Mucosa of descending colon (tissue), 3 donors: ENCODE results near the gene DNAH12. TPM values are rescaled to one million over a fixed set of nuclear protein-coding genes. Genes with fewer than 3 reads are reported as not detected.

ENCODE experiments used
- ATAC-seq: fragments of 200-7000 bp; cut with Tn5 transposase; one replicate; pipeline ENCODE4 v1.9.1; 2020; ENCODE audit warnings: mild to moderate bottlenecking, moderate library complexity
- DNase-seq, 3 donors: peaks; one replicate each; pipeline ENCODE4 v3.0.0-alpha.2; 2020
- H3K36me3 ChIP-seq: fragments of 200-600 bp; one replicate; pipeline ENCODE4 v1.8.0; 2021; ENCODE audit warnings: low read depth, mild to moderate bottlenecking
- H3K4me1 ChIP-seq: fragments of 200-600 bp; one replicate; pipeline ENCODE4 v1.8.0; 2021; ENCODE audit warnings: low read depth, mild to moderate bottlenecking
- H3K4me3 ChIP-seq: fragments of 200-600 bp; one replicate; pipeline ENCODE4 v1.8.0; 2021; ENCODE audit warnings: mild to moderate bottlenecking
- H3K9me3 ChIP-seq: fragments of 200-600 bp; one replicate; pipeline ENCODE4 v1.8.0; 2021; ENCODE audit warnings: mild to moderate bottlenecking
- intact Hi-C, 2 donors: fragments of 100-400 bp; cut with DNase I in 1 of 2; cut with micrococcal nuclease in 1 of 2; formaldehyde crosslinking; loops; one replicate each; pipeline versions ENCODE4 v1.11.0 to v1.11.1; 2022; cut with DNase I, micrococcal nuclease
- total RNA-seq, 3 donors: library from RNA; stranded (reverse); fragmentation: NEBNext Ultra II Directional in 2 of 3; extraction: Animal tissue kit (Norgen Biotek cat#: 25700) in 2 of 3; gene quantifications; one replicate each; pipeline versions ENCODE4 v1.2.1 to v1.2.4, GENCODE V29; 2021 to 2023
- TF ChIP-seq, protein P1 (sequence below): fragments of 200-600 bp; IDR thresholded peaks from one replicate; pipeline ENCODE4 v1.8.0; 2022; ENCODE audit warnings: antibody characterized with exemption, mild to moderate bottlenecking
- donor health status: DM: no; HTN: no; CAD: no; lungs with moderate emphysema.
- donor health status: DM: no; HTN: no; CAD: no.
- donor health status: DM: no; HTN: yes; CAD: no.

Gene DNAH12
- total RNA-seq, 3 donors from 2014 or later = 0.07 to 0.26 (median 0.16) TPM

DNA sequence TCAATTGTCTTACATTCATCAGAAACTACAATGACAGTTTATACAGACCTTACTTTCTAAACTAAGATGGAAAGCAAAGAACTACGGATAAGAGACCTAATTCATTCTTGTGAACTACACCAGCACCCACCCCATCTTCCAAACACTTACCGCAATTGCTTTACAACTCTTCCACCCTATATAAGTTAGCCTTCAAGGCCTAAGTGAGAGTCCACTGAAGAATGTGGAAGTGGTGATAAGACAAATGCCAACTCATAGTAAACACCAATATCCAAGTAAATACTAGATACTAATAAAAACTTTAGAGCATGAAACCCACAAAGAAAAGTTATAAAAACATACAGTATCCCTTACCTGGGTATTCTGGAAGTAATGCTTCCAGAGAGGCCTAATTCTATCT lies 39.4 kb upstream of the DNAH12 start:
- Histone ChIP-seq H3K9me3 (no peaks in the 10 kb centered on the region), H3K4me3 (no peak overlapping the region), H3K4me1 (peaks cover 39% of the 10 kb centered on the region), H3K36me3 (no peaks in the 10 kb centered on the region)
- intact Hi-C loops = no loop called here
- ATAC-seq = peak; percentile 79
- DNase-seq = no peak
- TF ChIP-seq, protein P1, sequence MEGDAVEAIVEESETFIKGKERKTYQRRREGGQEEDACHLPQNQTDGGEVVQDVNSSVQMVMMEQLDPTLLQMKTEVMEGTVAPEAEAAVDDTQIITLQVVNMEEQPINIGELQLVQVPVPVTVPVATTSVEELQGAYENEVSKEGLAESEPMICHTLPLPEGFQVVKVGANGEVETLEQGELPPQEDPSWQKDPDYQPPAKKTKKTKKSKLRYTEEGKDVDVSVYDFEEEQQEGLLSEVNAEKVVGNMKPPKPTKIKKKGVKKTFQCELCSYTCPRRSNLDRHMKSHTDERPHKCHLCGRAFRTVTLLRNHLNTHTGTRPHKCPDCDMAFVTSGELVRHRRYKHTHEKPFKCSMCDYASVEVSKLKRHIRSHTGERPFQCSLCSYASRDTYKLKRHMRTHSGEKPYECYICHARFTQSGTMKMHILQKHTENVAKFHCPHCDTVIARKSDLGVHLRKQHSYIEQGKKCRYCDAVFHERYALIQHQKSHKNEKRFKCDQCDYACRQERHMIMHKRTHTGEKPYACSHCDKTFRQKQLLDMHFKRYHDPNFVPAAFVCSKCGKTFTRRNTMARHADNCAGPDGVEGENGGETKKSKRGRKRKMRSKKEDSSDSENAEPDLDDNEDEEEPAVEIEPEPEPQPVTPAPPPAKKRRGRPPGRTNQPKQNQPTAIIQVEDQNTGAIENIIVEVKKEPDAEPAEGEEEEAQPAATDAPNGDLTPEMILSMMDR = no peak

- Histone ChIP-seq H3K4me1 (peaks cover 36% of the 10 kb centered on the region), H3K9me3 (no peaks in the 10 kb centered on the region), H3K36me3 (no peaks in the 10 kb centered on the region), H3K4me3 (no peak overlapping the region)
- intact Hi-C loops = no loop called here
- DNase-seq (no peak), ATAC-seq (peak; percentile 83)
- TF ChIP-seq, protein P1 = no peak
Measured at GRCh38 chr3:57582474-57583168, 38.5 kb upstream of the DNAH12 start.

DNA sequence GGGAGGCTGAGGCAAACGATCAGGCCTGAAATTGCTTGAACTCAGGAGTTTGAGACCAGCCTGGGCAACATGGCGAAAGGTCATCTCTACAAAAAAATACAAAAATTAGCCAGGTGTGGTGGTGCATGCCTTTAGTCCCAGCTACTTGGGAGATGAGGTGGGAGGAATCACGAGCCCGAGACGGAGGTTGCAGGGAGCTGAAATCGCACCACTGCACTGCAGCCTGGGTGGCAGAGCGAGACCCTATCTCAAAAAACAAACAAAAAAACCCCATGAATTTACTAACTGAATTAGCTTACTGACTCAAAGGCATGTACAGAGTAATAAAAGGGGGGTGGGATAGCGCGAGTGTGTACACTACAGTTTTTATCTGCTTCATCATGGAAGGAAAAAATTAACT lies 33.7 kb upstream of the DNAH12 start:
- peaks cover 19% of the 10 kb centered on the region for H3K4me1 ChIP-seq
- peaks cover 11% of the 10 kb centered on the region for H3K36me3 ChIP-seq
- intact Hi-C loops = no loop called here

DNA sequence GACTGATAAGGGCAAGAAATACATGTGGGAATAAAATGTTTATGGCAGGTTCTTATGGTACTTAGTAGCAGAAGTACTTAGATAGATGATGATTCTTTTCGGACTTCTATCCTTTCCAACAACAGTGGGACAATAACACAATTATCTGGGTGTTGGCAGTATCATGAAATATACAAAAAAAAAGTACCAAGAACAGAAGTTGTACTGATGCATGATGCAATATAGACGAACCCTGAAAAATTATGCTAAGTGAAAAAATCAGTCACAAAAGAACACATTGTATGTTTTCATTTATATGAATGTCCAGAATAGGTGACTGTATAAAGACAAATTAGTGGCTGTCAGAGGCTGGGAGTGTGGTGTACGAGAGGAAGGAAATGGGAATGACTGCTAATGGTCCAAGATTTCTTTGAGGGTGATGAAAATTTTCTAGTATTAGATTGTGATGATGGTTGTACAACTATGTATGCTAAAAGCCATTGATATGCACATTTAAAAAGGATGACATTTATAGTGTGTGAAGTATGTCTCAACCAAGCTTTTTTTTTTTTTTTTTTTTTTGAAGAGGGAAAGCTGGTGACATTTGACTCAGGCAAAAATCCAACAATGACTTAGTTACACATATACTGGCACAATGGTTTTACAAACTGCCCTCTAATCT lies 32.0 kb upstream of the DNAH12 start:
- H3K9me3 ChIP-seq = no peaks in the 10 kb centered on the region
- ATAC-seq = no peak
- TF ChIP-seq, protein P1 = no peak
- intact Hi-C loops = no loop called here
- H3K4me3 ChIP-seq = no peak overlapping the region
- DNase-seq = no peak
- peaks cover 22% of the 10 kb centered on the region for H3K36me3 ChIP-seq
- H3K4me1 ChIP-seq = peaks cover 17% of the 10 kb centered on the region

More for the DNA sequence above, 33.7 kb upstream of the DNAH12 start:
- TF ChIP-seq, protein P1 = no peak
- DNase-seq (no peak), ATAC-seq (no peak)
- H3K9me3 ChIP-seq = no peaks in the 10 kb centered on the region
- no peak overlapping the region for H3K4me3 ChIP-seq

- TF ChIP-seq, protein P1 = no peak
- intact Hi-C loops = no loop called here
- Histone ChIP-seq H3K4me3 (no peak overlapping the region), H3K36me3 (peaks cover 22% of the 10 kb centered on the region), H3K4me1 (peaks cover 4% of the 10 kb centered on the region), H3K9me3 (no peaks in the 10 kb centered on the region)
- ATAC-seq = peak; percentile 31
- DNase-seq = no peak
Measured at GRCh38 chr3:57572096-57572495, 28.0 kb upstream of the DNAH12 start.
